ENCODE measurements around the gene TBCCD1.

DNA sequence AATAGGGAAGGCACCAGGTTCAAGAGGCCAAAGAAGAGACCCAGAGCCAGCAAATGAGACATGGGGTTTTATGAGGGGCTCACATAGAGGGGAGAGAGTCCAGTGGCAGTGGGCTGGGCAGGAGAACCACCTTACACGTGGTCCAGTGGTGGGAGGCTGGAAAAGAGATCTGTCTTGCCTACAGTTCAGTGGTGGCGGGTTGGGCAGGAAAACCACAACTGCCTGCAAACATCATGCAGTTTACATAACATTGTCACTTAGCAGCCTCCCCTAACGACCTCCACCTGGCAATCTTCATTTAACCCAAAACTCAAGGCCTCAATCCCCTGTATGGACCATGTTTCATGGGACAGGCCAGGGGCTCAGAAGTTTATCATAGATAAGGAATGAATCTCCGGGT is 52.0 kb downstream of the TBCCD1 start:
- TF ChIP-seq CTCF (IDR thresholded peaks at IDR 0.05) (no peak), POLR2A (IDR thresholded peaks at IDR 0.05) (no peak)
